Endothelial cell of umbilical vein (primary cell): Measurements from ENCODE around the gene SLC5A5. TPM values are rescaled to one million over a fixed set of nuclear protein-coding genes. Genes with fewer than 3 reads are reported as not detected.
"Not testable (repeated sequence)": the region's sequence is repeated elsewhere in the genome, so short reads cannot be mapped to it uniquely, and the experiment has no call there.

Experiments used
- BruUV-seq: library from RNA; stranded (reverse); fragments of 400-500 nt; replicated peaks from 2 replicates; lab custom pipeline; 2021; lab: Mats Ljungman, UMichigan
- CTCF ChIA-PET: fragments of 300-600, 350-600 bp; sonication (Branson Sonifier 250); formaldehyde crosslinking; loops from one replicate; lab custom pipeline; 2021; ENCODE audit warnings: antibody characterized with exemption, inconsistent platforms; lab: Charles Lee
- POLR2A ChIA-PET: fragments of 300-600, 350-600 bp; sonication (Branson Sonifier 250); formaldehyde crosslinking; loops from one replicate; lab custom pipeline; 2021; ENCODE audit warnings: antibody characterized with exemption, inconsistent platforms; lab: Charles Lee
- DNase-seq: peaks from one replicate; pipeline ENCODE4 v3.0.0-alpha.2; 2011; ENCODE audit warnings: low read depth, low spot score
- FAIRE-seq: peaks from 2 replicates; lab custom pipeline; 2011; peaks lifted over from hg19 to GRCh38; lab: Jason Lieb, UNC
- H2AFZ ChIP-seq: 2 replicates; pipeline ENCODE4 v1.6.0; 2012; ENCODE audit warnings: low read depth, low read length, control low read depth, inconsistent platforms
- H3K27ac ChIP-seq: 2 replicates; pipeline ENCODE4 v1.5.1; 2011; ENCODE audit warnings: low read depth, mild to moderate bottlenecking, control low read depth, low read length, moderate library complexity; ENCODE audit not compliant: insufficient read depth
- H3K27me3 ChIP-seq, 2 experiments: 2 replicates each; pipeline versions ENCODE4 v1.6.0 to v1.6.1; 2011; ENCODE audit warnings: low read length in 2 of 2, mixed read lengths in 1 of 2; ENCODE audit not compliant: control insufficient read depth in 2 of 2, insufficient read depth in 2 of 2
- H3K36me3 ChIP-seq, 2 experiments: 2 replicates in 1 of 2; 3 replicates in 1 of 2; pipeline ENCODE4 v1.5.1; 2011; ENCODE audit warnings: low read length in 2 of 2, mild to moderate bottlenecking in 1 of 2, moderate library complexity in 1 of 2; ENCODE audit not compliant: control insufficient read depth in 2 of 2, insufficient read depth in 2 of 2; ENCODE audit errors: extremely low read depth in 1 of 2
- H3K4me1 ChIP-seq: 3 replicates; pipeline ENCODE4 v1.5.1; 2011; ENCODE audit warnings: mild to moderate bottlenecking, low read length; ENCODE audit not compliant: control insufficient read depth, insufficient read depth; ENCODE audit errors: extremely low read depth
- H3K4me2 ChIP-seq: 2 replicates; pipeline ENCODE4 v1.6.1; 2011; ENCODE audit warnings: low read length, control low read depth, mixed read lengths; ENCODE audit not compliant: insufficient read depth
- H3K4me3 ChIP-seq, 3 experiments: fragments of 200-600 bp in 1 of 3; sonication (generic), shearing (Covaris generic) in 1 of 3; replicated peaks in 1 of 3; 2 replicates each; pipeline ENCODE4 v1.5.1; 2011 to 2016; ENCODE audit warnings: control low read depth in 3 of 3, low read length in 3 of 3, mild to moderate bottlenecking in 2 of 3, inconsistent platforms in 1 of 3, low read depth in 1 of 3, moderate library complexity in 1 of 3; ENCODE audit not compliant: insufficient read depth in 1 of 3
- H3K79me2 ChIP-seq: 2 replicates; pipeline ENCODE4 v1.6.0; 2012; ENCODE audit warnings: low read length, inconsistent platforms; ENCODE audit not compliant: control insufficient read depth, insufficient read depth
- H3K9ac ChIP-seq: replicated peaks from 2 replicates; pipeline ENCODE3; 2011; ENCODE audit warnings: low read length, control low read depth; ENCODE audit not compliant: insufficient read depth; ENCODE audit errors: extremely low read depth
- H3K9me1 ChIP-seq: replicated peaks from 3 replicates; pipeline ENCODE4 v1.6.0; 2011; ENCODE audit warnings: mild to moderate bottlenecking, low read length; ENCODE audit not compliant: control insufficient read depth, insufficient read depth; ENCODE audit errors: extremely low read depth
- H3K9me3 ChIP-seq: replicated peaks from 2 replicates; pipeline ENCODE4 v1.5.1; 2012; ENCODE audit warnings: low read length, inconsistent platforms; ENCODE audit not compliant: control insufficient read depth, insufficient read depth
- H4K20me1 ChIP-seq: replicated peaks from 2 replicates; pipeline ENCODE3; 2011; ENCODE audit warnings: mild to moderate bottlenecking, low read length; ENCODE audit not compliant: control insufficient read depth, insufficient read depth; ENCODE audit errors: extremely low read depth
- CTCF ChIP-seq, 2 donors: IDR thresholded peaks; 1 replicate in 1 of 2; 2 replicates in 1 of 2; pipeline ENCODE4 v1.5.1; 2011; ENCODE audit warnings: low read length in 2 of 2, mild to moderate bottlenecking in 2 of 2, moderate library complexity in 2 of 2, control low read depth in 1 of 2, inconsistent platforms in 1 of 2, low read depth in 1 of 2; ENCODE audit not compliant: insufficient read depth in 1 of 2; ENCODE audit errors: extremely low read depth in 1 of 2
- FOS ChIP-seq: IDR thresholded peaks from 2 replicates; pipeline ENCODE4 v1.6.1; 2011; ENCODE audit warnings: mild to moderate bottlenecking, low read length, moderate library complexity, borderline replicate concordance; ENCODE audit not compliant: insufficient read depth
- GATA2 ChIP-seq: IDR thresholded peaks from 2 replicates; pipeline ENCODE4 v1.7.0; 2011; ENCODE audit warnings: low read depth, mild to moderate bottlenecking, moderate library complexity, mixed read lengths, low read length; ENCODE audit not compliant: insufficient read length, insufficient read depth
- MAX ChIP-seq: IDR thresholded peaks from 2 replicates; pipeline ENCODE4 v1.6.1; 2011; ENCODE audit not compliant: insufficient read depth, insufficient read length
- MYC ChIP-seq: IDR thresholded peaks from one replicate; pipeline ENCODE4 v1.6.1; 2011; ENCODE audit warnings: mild to moderate bottlenecking, low read depth, low read length
- POLR2AphosphoS5 ChIP-seq: IDR thresholded peaks from 2 replicates; pipeline ENCODE4 v1.6.1; 2012; ENCODE audit warnings: low read depth, mild to moderate bottlenecking, control low read depth, low read length, moderate library complexity; ENCODE audit not compliant: insufficient read depth
- dilution Hi-C: fragments of 300-500 bp; cut with MboI; formaldehyde crosslinking; loops from one replicate; pipeline ENCODE4 v1.15.0; 2019; ENCODE audit warnings: low sequenced_read_pairs; ENCODE audit not compliant: extremely low pct_ligation_motif_present
- intact Hi-C: fragments of 100-400 bp; cut with micrococcal nuclease; formaldehyde crosslinking; loops from one replicate; pipeline ENCODE4 v1.10.0; 2022
- polyA plus RNA-seq, 4 experiments: library from polyadenylated mRNA; depleted of rRNA in 3 of 4; stranded (reverse) in 3 of 4; unstranded in 1 of 4; fragments of >200 nt; gene quantifications; 2 replicates each; pipeline versions ENCODE4 v1.2.1 to v1.2.3, GENCODE V29; 2011 to 2012; ENCODE audit warnings: missing spikeins in 1 of 4
- total RNA-seq: library from RNA; stranded (reverse); gene quantifications from 2 replicates; pipeline ENCODE4 v1.2.3, GENCODE V29; 2021

Gene SLC5A5
- total and polyA plus RNA-seq, 2 donors (not counting 3 experiments of a cell fraction or from before 2014, with no cell fraction given), result not detected

GRCh38 chr19:17915940-17916593 lies 44.3 kb downstream of the SLC5A5 start:
- DNase-seq (no peak), FAIRE-seq (no peak)
- Histone ChIP-seq H3K36me3 (no peaks in the 10 kb centered on the region), H3K4me3 (no peak overlapping the region), H3K9me1 (no peaks in the 10 kb centered on the region), H4K20me1 (no peaks in the 10 kb centered on the region), H3K79me2 (no peaks in the 10 kb centered on the region), H2AFZ (no peak overlapping the region), H3K9me3 (no peaks in the 10 kb centered on the region), H3K9ac (no peak overlapping the region), H3K27ac (no peak overlapping the region), H3K4me2 (no peak overlapping the region), H3K4me1 (no peaks in the 10 kb centered on the region), H3K27me3 (no peaks in the 10 kb centered on the region)
- TF ChIP-seq MYC, result no peak
- no peak for TF ChIP-seq FOS
- no peak for TF ChIP-seq POLR2AphosphoS5
- TF ChIP-seq GATA2, result no peak
- TF ChIP-seq MAX, result no peak
- no peak for TF ChIP-seq CTCF (IDR thresholded peaks at IDR 0.05; ENCODE audit: extremely low read depth in 1 of 2, insufficient read depth in 1 of 2, low read depth in 1 of 2, low read length in 2 of 2)
- BruUV-seq, result no TSS peak
- dilution Hi-C loops (no loop called here), intact Hi-C loops (no loop called here)
- ChIA-PET CTCF (interaction anchor here (1.4 kb wide), 1 partner anchor 9 kb away, joined by 3 read pairs; no protein-coding TSS in a partner anchor), POLR2A (interaction anchor here (0.6 kb wide), 1 partner anchor 137 kb away, joined by 6 read pairs; no protein-coding TSS in a partner anchor)

GRCh38 chr19:17918151-17918550 lies 46.4 kb downstream of the SLC5A5 start:
- H4K20me1 ChIP-seq, H3K4me1 ChIP-seq, CTCF ChIA-PET, H3K27ac ChIP-seq, H3K79me2 ChIP-seq, H2AFZ ChIP-seq, DNase-seq, POLR2A ChIA-PET, H3K36me3 ChIP-seq, H3K4me2 ChIP-seq, FAIRE-seq, H3K27me3 ChIP-seq, H3K9ac ChIP-seq, intact Hi-C loops, H3K9me3 ChIP-seq, BruUV-seq, H3K4me3 ChIP-seq, dilution Hi-C loops, H3K9me1 ChIP-seq: not testable (repeated sequence)

- CTCF ChIA-PET, result interaction anchor here (1.1 to 1.3 kb wide), 3 partner anchors 10 to 76 kb away, joined by 3 to 4 read pairs (median 4); partner anchors contain the start of gene CCDC124
- H3K4me3 ChIP-seq, H3K36me3 ChIP-seq, H3K4me2 ChIP-seq, H2AFZ ChIP-seq, H3K9me3 ChIP-seq, H3K79me2 ChIP-seq, H4K20me1 ChIP-seq, H3K9me1 ChIP-seq, H3K27ac ChIP-seq, H3K9ac ChIP-seq, FAIRE-seq, H3K4me1 ChIP-seq, BruUV-seq, dilution Hi-C loops, DNase-seq, H3K27me3 ChIP-seq, intact Hi-C loops, POLR2A ChIA-PET: not testable (repeated sequence)
Measured at GRCh38 chr19:17919122-17919521, 47.4 kb downstream of the SLC5A5 start.
